Measurements from ENCODE around the gene DES.

DES gene

DNA sequence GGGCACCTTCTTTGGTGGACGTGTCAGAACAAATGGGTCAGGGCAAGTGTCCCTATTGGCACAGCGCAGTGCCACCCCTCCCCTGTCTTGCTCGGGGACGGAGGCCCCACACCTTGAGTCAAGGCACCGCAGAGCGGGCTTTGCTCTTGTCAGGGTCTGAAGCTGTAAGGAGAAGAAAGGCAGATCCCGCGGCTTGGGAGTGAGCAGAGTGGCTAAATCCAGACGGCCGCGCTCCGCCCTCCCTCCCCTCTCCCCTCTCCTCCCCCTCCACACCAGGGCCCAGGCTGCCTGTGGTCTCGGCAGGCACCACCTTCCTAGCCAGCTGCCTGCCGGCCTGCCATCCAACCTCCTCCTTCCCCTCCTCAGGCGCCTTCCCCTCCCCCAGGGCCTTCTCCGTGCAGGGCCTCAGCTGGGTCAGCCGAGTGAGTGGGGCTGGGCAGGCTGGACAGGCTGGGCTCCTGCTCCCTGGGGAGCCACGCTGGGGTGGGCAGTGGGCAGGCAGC lies 42.3 kb downstream of the DES start:
- Histone ChIP-seq H3K9ac (ENCODE audit: low read depth, low read length) (no peak overlapping the region), H3K4me3 (ENCODE audit: low read depth, low read length) (peak overlapping the region; percentile 23; the same call in 1 of the 2 replicates), H3K4me1 (ENCODE audit: control insufficient read depth, insufficient read depth, low read length) (peaks cover 23% of the 10 kb centered on the region), H3K27ac (ENCODE audit: low read depth, low read length) (peak overlapping the region; percentile 55), H3K36me3 (ENCODE audit: control insufficient read depth, insufficient read depth, low read length) (peaks cover 7% of the 10 kb centered on the region; the same call in 1 of the 2 replicates), H3K27me3 (ENCODE audit: control insufficient read depth, insufficient read depth, low read length) (peaks cover 4% of the 10 kb centered on the region; the same call in 1 of the 2 replicates), H3K9me3 (ENCODE audit: control insufficient read depth, insufficient read depth, low read length) (no peaks in the 10 kb centered on the region)

- Histone ChIP-seq H3K4me3 (ENCODE audit: low read depth, low read length) (no peak overlapping the region; the same call in 1 of the 2 replicates), H3K27ac (ENCODE audit: low read depth, low read length) (no peak overlapping the region), H3K9ac (ENCODE audit: low read depth, low read length) (no peak overlapping the region)
These were observed 42.9 kb downstream of the DES start for GRCh38 chr2:219461047-219461514.

GRCh38 chr2:219461669-219462068 lies 43.5 kb downstream of the DES start:
- Histone ChIP-seq H3K27ac (ENCODE audit: low read depth, low read length) (no peak overlapping the region), H3K4me1 (ENCODE audit: control insufficient read depth, insufficient read depth, low read length) (peaks cover 23% of the 10 kb centered on the region), H3K9ac (ENCODE audit: low read depth, low read length) (no peak overlapping the region)

More at GRCh38 chr2:219461047-219461514, 42.9 kb downstream of the DES start:
- H3K4me1 ChIP-seq (ENCODE audit: control insufficient read depth, insufficient read depth, low read length) = peaks cover 23% of the 10 kb centered on the region
- peaks cover 4% of the 10 kb centered on the region; the same call in 1 of the 2 replicates for H3K27me3 ChIP-seq (ENCODE audit: control insufficient read depth, insufficient read depth, low read length)
- no peaks in the 10 kb centered on the region for H3K9me3 ChIP-seq (ENCODE audit: control insufficient read depth, insufficient read depth, low read length)
- H3K36me3 ChIP-seq (ENCODE audit: control insufficient read depth, insufficient read depth, low read length) = peaks cover 7% of the 10 kb centered on the region; the same call in 1 of the 2 replicates

DNA sequence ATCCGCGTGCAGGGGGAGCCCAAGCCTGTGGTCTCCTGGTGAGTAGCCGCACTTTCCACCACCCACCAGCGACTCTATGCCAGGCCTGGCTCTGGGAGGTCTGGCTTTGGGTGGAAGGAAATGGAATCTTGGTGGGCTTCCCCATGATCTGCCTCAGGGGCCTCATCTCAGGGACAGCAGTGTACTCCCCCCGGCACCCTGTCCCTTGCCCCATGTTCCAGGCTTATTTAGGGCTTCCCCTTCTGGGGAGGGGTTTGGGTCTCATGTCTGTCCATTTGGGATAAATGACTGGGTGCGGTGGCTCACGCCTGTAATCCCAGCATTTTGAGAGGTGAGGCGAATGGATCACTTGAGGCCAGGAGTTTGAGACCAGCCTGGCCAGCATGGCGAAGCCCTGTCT lies 44.2 kb downstream of the DES start:
- Histone ChIP-seq H3K27me3 (ENCODE audit: control insufficient read depth, insufficient read depth, low read length) (peaks cover 4% of the 10 kb centered on the region; the same call in 1 of the 2 replicates), H3K36me3 (ENCODE audit: control insufficient read depth, insufficient read depth, low read length) (peaks cover 7% of the 10 kb centered on the region; the same call in 1 of the 2 replicates), H3K27ac (ENCODE audit: low read depth, low read length) (no peak overlapping the region), H3K4me3 (ENCODE audit: low read depth, low read length) (no peak overlapping the region), H3K9ac (ENCODE audit: low read depth, low read length) (no peak overlapping the region), H3K9me3 (ENCODE audit: control insufficient read depth, insufficient read depth, low read length) (no peaks in the 10 kb centered on the region), H3K4me1 (ENCODE audit: control insufficient read depth, insufficient read depth, low read length) (peaks cover 23% of the 10 kb centered on the region)

More at GRCh38 chr2:219461669-219462068, 43.5 kb downstream of the DES start:
- Histone ChIP-seq H3K9me3 (ENCODE audit: control insufficient read depth, insufficient read depth, low read length) (no peaks in the 10 kb centered on the region), H3K4me3 (ENCODE audit: low read depth, low read length) (no peak overlapping the region; the same call in 1 of the 2 replicates), H3K36me3 (ENCODE audit: control insufficient read depth, insufficient read depth, low read length) (peaks cover 7% of the 10 kb centered on the region; the same call in 1 of the 2 replicates), H3K27me3 (ENCODE audit: control insufficient read depth, insufficient read depth, low read length) (peaks cover 4% of the 10 kb centered on the region; the same call in 1 of the 2 replicates)

- H3K27ac ChIP-seq (ENCODE audit: low read depth, low read length) = no peak overlapping the region
- no peak overlapping the region for H3K4me3 ChIP-seq (ENCODE audit: low read depth, low read length)
- no peaks in the 10 kb centered on the region for H3K9me3 ChIP-seq (ENCODE audit: control insufficient read depth, insufficient read depth, low read length)
- H3K27me3 ChIP-seq (ENCODE audit: control insufficient read depth, insufficient read depth, low read length) = peaks cover 4% of the 10 kb centered on the region; the same call in 1 of the 2 replicates
- no peak overlapping the region for H3K9ac ChIP-seq (ENCODE audit: low read depth, low read length)
- H3K4me1 ChIP-seq (ENCODE audit: control insufficient read depth, insufficient read depth, low read length) = peaks cover 20% of the 10 kb centered on the region
- peaks cover 7% of the 10 kb centered on the region; the same call in 1 of the 2 replicates for H3K36me3 ChIP-seq (ENCODE audit: control insufficient read depth, insufficient read depth, low read length)
These were observed 46.3 kb downstream of the DES start for GRCh38 chr2:219464286-219465032.

DNA sequence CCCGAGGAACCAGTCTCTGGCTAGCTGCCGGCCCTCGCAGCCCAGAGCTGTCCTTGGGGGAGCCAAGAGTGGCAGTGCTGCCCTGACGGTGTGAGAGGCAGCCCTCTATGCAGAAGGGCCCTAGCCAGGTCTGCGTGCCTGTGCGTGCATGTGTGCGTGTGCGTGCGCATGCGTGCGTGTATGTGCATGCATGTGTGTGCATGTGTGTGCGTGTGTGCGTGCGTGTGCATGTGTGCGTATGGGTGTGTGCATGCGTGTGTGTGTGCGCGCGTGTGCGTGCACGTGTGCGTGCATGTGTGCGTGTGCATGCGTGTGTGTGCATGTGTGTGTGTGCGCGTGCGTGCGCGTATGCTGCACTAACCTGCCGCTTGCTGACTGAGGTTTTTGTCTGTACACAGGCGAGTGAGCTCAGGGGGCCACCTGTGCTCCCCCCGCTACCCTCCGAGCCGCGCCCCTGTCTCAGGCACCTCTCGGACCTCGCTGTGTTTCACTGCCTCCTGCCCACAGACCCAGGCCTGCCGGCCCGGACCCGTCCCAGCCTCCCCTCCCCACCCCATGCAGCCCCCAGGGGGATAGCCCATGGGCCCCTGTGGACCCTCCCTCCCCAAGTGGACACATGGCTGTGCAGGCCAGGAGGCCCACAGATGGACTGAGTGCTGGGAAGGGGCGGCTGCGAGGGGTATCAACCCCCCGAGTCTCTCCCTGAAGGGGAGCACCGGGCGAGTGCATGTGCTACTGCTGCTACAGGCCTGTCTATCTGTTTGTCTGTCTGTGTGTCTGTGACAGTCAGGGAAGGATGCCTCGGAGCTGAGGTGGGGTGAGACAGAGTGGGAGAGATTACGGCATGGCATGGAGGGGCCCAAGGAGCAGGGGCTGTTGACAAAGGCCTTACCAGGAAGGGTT lies 47.7 kb downstream of the DES start:
- no peak overlapping the region for H3K9ac ChIP-seq (ENCODE audit: low read depth, low read length)
- H3K27me3 ChIP-seq (ENCODE audit: control insufficient read depth, insufficient read depth, low read length) = no peaks in the 10 kb centered on the region
- H3K4me1 ChIP-seq (ENCODE audit: control insufficient read depth, insufficient read depth, low read length) = peaks cover 10% of the 10 kb centered on the region
- no peaks in the 10 kb centered on the region for H3K9me3 ChIP-seq (ENCODE audit: control insufficient read depth, insufficient read depth, low read length)
- H3K36me3 ChIP-seq (ENCODE audit: control insufficient read depth, insufficient read depth, low read length) = peaks cover 7% of the 10 kb centered on the region; the same call in 1 of the 2 replicates
- H3K27ac ChIP-seq (ENCODE audit: low read depth, low read length) = no peak overlapping the region
- H3K4me3 ChIP-seq (ENCODE audit: low read depth, low read length) = no peak overlapping the region

- peaks cover 3% of the 10 kb centered on the region; the same call in 1 of the 2 replicates for H3K36me3 ChIP-seq (ENCODE audit: control insufficient read depth, insufficient read depth, low read length)
- no peaks in the 10 kb centered on the region for H3K27me3 ChIP-seq (ENCODE audit: control insufficient read depth, insufficient read depth, low read length)
- H3K27ac ChIP-seq (ENCODE audit: low read depth, low read length) = no peak overlapping the region
- no peaks in the 10 kb centered on the region for H3K9me3 ChIP-seq (ENCODE audit: control insufficient read depth, insufficient read depth, low read length)
- no peak overlapping the region for H3K9ac ChIP-seq (ENCODE audit: low read depth, low read length)
- no peaks in the 10 kb centered on the region for H3K4me1 ChIP-seq (ENCODE audit: control insufficient read depth, insufficient read depth, low read length)
- no peak overlapping the region for H3K4me3 ChIP-seq (ENCODE audit: low read depth, low read length)
These were observed 48.9 kb downstream of the DES start for GRCh38 chr2:219466816-219467735.

GRCh38 chr2:219467736-219468075 lies 49.5 kb downstream of the DES start:
- Histone ChIP-seq H3K4me1 (ENCODE audit: control insufficient read depth, insufficient read depth, low read length) (no peaks in the 10 kb centered on the region), H3K9me3 (ENCODE audit: control insufficient read depth, insufficient read depth, low read length) (no peaks in the 10 kb centered on the region), H3K4me3 (ENCODE audit: low read depth, low read length) (no peak overlapping the region), H3K27ac (ENCODE audit: low read depth, low read length) (no peak overlapping the region), H3K36me3 (ENCODE audit: control insufficient read depth, insufficient read depth, low read length) (no peaks in the 10 kb centered on the region; the same call in 1 of the 2 replicates), H3K27me3 (ENCODE audit: control insufficient read depth, insufficient read depth, low read length) (no peaks in the 10 kb centered on the region), H3K9ac (ENCODE audit: low read depth, low read length) (no peak overlapping the region)

- no peaks in the 10 kb centered on the region; the same call in 1 of the 2 replicates for H3K36me3 ChIP-seq (ENCODE audit: control insufficient read depth, insufficient read depth, low read length)
- H3K4me1 ChIP-seq (ENCODE audit: control insufficient read depth, insufficient read depth, low read length) = no peaks in the 10 kb centered on the region
- H3K27me3 ChIP-seq (ENCODE audit: control insufficient read depth, insufficient read depth, low read length) = no peaks in the 10 kb centered on the region
- H3K9ac ChIP-seq (ENCODE audit: low read depth, low read length) = no peak overlapping the region
- no peak overlapping the region for H3K27ac ChIP-seq (ENCODE audit: low read depth, low read length)
- no peaks in the 10 kb centered on the region for H3K9me3 ChIP-seq (ENCODE audit: control insufficient read depth, insufficient read depth, low read length)
- H3K4me3 ChIP-seq (ENCODE audit: low read depth, low read length) = no peak overlapping the region
These were observed 50.4 kb downstream of the DES start for GRCh38 chr2:219468410-219469185.
